WTC11 (cell line): Measurements from ENCODE around the gene SPINK7.

Experiments
- CTCF ChIP-seq: fragments of 200-600 bp; IDR thresholded peaks from 2 replicates; pipeline ENCODE4 v1.8.0; 2022; ENCODE audit warnings: antibody characterized with exemption
- E2F4 ChIP-seq: sonication (generic); formaldehyde crosslinking; IDR thresholded peaks from 2 replicates; pipeline ENCODE4 v1.8.1; 2022; ENCODE audit warnings: low read depth, mild to moderate bottlenecking, moderate library complexity, missing genetic modification reagents, borderline replicate concordance
- PRDM15 ChIP-seq: sonication (generic); formaldehyde crosslinking; IDR thresholded peaks from 2 replicates; pipeline ENCODE4 v1.8.0; 2022; ENCODE audit warnings: missing genetic modification reagents
- PRRX2 ChIP-seq: fragments of 250-450 bp; sonication (Bioruptor Pico); IDR thresholded peaks from 2 replicates; pipeline ENCODE4 v1.8.0; 2021; ENCODE audit warnings: mild to moderate bottlenecking
- ZNF121 ChIP-seq: sonication (generic); formaldehyde crosslinking; IDR thresholded peaks from 2 replicates; pipeline ENCODE4 v1.8.0; 2023; ENCODE audit warnings: missing genetic modification reagents
- ZNF512 ChIP-seq: sonication (generic); formaldehyde crosslinking; IDR thresholded peaks from 2 replicates; pipeline ENCODE4 v1.8.1; 2022; ENCODE audit warnings: missing genetic modification reagents, borderline replicate concordance

GRCh38 chr5:148297731-148298130 is 14.5 kb upstream of the SPINK7 start:
- TF ChIP-seq ZNF121 (CRISPR knock-in tag) = no peak
- TF ChIP-seq CTCF = no peak
- TF ChIP-seq ZNF512 = no peak
- TF ChIP-seq PRDM15 (CRISPR knock-in tag) = no peak
- no peak for TF ChIP-seq E2F4 (CRISPR knock-in tag)
- TF ChIP-seq PRRX2 = no peak
